ENCODE measurements around the gene DAGLA. TPM values are rescaled to one million over a fixed set of nuclear protein-coding genes. Genes with fewer than 3 reads are reported as not detected.

Gene DAGLA
- total RNA-seq, 1 donor = 4.2 TPM

GRCh38 chr11:61726775-61727174 lies 46.6 kb downstream of the DAGLA start:
- no peak overlapping the region for H3K4me3 ChIP-seq (ENCODE audit: low read depth, low read length)
- TF ChIP-seq, protein P1, sequence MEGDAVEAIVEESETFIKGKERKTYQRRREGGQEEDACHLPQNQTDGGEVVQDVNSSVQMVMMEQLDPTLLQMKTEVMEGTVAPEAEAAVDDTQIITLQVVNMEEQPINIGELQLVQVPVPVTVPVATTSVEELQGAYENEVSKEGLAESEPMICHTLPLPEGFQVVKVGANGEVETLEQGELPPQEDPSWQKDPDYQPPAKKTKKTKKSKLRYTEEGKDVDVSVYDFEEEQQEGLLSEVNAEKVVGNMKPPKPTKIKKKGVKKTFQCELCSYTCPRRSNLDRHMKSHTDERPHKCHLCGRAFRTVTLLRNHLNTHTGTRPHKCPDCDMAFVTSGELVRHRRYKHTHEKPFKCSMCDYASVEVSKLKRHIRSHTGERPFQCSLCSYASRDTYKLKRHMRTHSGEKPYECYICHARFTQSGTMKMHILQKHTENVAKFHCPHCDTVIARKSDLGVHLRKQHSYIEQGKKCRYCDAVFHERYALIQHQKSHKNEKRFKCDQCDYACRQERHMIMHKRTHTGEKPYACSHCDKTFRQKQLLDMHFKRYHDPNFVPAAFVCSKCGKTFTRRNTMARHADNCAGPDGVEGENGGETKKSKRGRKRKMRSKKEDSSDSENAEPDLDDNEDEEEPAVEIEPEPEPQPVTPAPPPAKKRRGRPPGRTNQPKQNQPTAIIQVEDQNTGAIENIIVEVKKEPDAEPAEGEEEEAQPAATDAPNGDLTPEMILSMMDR (IDR thresholded peaks at IDR 0.05; ENCODE audit: insufficient read depth, low read length) = no peak
- DNase-seq (ENCODE audit: low read depth) = no peak

DNA sequence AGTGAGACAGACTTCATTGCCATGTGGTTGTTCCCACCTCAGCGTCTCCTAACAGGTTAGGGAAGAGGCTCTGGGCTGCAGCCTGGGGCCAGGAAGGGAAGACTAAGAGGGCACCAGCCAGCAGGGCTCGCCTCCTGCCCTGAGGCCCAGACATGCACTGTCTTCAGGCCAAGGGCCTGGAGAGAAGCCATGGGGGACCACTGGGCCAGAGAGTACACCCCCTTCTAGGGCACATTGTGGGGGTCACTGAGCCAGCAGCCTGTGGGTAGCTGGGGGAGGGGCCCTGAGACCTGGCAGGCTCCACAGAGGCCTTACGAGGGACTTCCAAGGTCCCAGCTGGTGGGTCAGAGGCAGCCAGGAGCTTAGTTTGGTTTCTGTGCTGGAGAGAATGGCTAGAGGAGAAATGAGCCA lies 47.2 kb downstream of the DAGLA start:
- H3K4me3 ChIP-seq (ENCODE audit: low read depth, low read length) = no peak overlapping the region
- TF ChIP-seq, protein P1 (IDR thresholded peaks at IDR 0.05; ENCODE audit: insufficient read depth, low read length) = no peak
- no peak for DNase-seq (ENCODE audit: low read depth)

- H3K4me3 ChIP-seq (ENCODE audit: low read depth, low read length) = no peak overlapping the region
- DNase-seq (ENCODE audit: low read depth) = no peak
- TF ChIP-seq, protein P1 (IDR thresholded peaks at IDR 0.05; ENCODE audit: insufficient read depth, low read length) = no peak
These were observed 48.1 kb downstream of the DAGLA start for GRCh38 chr11:61728066-61728939.

- peak; percentile 30 for DNase-seq (ENCODE audit: low read depth)
- TF ChIP-seq, protein P1 (IDR thresholded peaks at IDR 0.05; ENCODE audit: insufficient read depth, low read length) = no peak
- no peak overlapping the region for H3K4me3 ChIP-seq (ENCODE audit: low read depth, low read length)
These were observed 48.7 kb downstream of the DAGLA start for GRCh38 chr11:61728940-61729219.

- no peak for DNase-seq (ENCODE audit: low read depth)
- H3K4me3 ChIP-seq (ENCODE audit: low read depth, low read length) = no peak overlapping the region
- TF ChIP-seq, protein P1 (IDR thresholded peaks at IDR 0.05; ENCODE audit: insufficient read depth, low read length) = no peak
These were observed 50.2 kb downstream of the DAGLA start for GRCh38 chr11:61730240-61730994.

GRCh38 chr11:61731211-61731951 lies 51.2 kb downstream of the DAGLA start:
- TF ChIP-seq, protein P1 (IDR thresholded peaks at IDR 0.05; ENCODE audit: insufficient read depth, low read length) = no peak
- DNase-seq (ENCODE audit: low read depth) = no peak
- H3K4me3 ChIP-seq (ENCODE audit: low read depth, low read length) = no peak overlapping the region
